ENCODE measurements around the gene GABRR3.

- TF ChIP-seq, protein P1, sequence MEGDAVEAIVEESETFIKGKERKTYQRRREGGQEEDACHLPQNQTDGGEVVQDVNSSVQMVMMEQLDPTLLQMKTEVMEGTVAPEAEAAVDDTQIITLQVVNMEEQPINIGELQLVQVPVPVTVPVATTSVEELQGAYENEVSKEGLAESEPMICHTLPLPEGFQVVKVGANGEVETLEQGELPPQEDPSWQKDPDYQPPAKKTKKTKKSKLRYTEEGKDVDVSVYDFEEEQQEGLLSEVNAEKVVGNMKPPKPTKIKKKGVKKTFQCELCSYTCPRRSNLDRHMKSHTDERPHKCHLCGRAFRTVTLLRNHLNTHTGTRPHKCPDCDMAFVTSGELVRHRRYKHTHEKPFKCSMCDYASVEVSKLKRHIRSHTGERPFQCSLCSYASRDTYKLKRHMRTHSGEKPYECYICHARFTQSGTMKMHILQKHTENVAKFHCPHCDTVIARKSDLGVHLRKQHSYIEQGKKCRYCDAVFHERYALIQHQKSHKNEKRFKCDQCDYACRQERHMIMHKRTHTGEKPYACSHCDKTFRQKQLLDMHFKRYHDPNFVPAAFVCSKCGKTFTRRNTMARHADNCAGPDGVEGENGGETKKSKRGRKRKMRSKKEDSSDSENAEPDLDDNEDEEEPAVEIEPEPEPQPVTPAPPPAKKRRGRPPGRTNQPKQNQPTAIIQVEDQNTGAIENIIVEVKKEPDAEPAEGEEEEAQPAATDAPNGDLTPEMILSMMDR (IDR thresholded peaks at IDR 0.05): no peak
- TF ChIP-seq POLR2A (IDR thresholded peaks at IDR 0.05) (no peak), POLR2AphosphoS5 (IDR thresholded peaks at IDR 0.05) (no peak)
Observed at GRCh38 chr3:98029083-98029482, 6.0 kb downstream of the GABRR3 start.

Measured in prostate gland (tissue), 2 donors.